Neural cell (in vitro differentiated cells): ENCODE measurements around the gene HECW1. TPM values are rescaled to one million over a fixed set of nuclear protein-coding genes. Genes with fewer than 3 reads are reported as not detected.

ENCODE experiments used
- H2AFZ ChIP-seq: fragments of 200-600, 300-800 bp; sonication (generic), shearing (Covaris generic); 2 replicates; pipeline ENCODE4 v1.6.0; 2014; ENCODE audit warnings: low read depth, mild to moderate bottlenecking, antibody characterized with exemption, low read length, moderate library complexity
- H3F3A ChIP-seq: fragments of 200-600 bp; shearing (Covaris generic); 2 replicates; pipeline ENCODE4 v1.6.1; 2016; ENCODE audit warnings: mild to moderate bottlenecking, moderate library complexity, mixed read lengths, antibody characterized with exemption, low read length; ENCODE audit not compliant: insufficient read depth, poor library complexity, severe bottlenecking
- H3K27ac ChIP-seq: fragments of 200-600, 300-800 bp; sonication (generic), shearing (Covaris generic); 2 replicates; pipeline ENCODE4 v1.5.1; 2014; ENCODE audit warnings: mild to moderate bottlenecking, low read length, moderate library complexity
- H3K27me3 ChIP-seq: fragments of 300-800, 200-600 bp; sonication (generic), shearing (Covaris generic); 2 replicates; pipeline ENCODE4 v1.6.0; 2014; ENCODE audit warnings: mild to moderate bottlenecking, low read depth, low read length, moderate library complexity; ENCODE audit not compliant: insufficient read depth
- H3K36me3 ChIP-seq: fragments of 300-800, 200-600 bp; sonication (generic), shearing (Covaris generic); 2 replicates; pipeline ENCODE4 v1.5.1; 2014; ENCODE audit warnings: mild to moderate bottlenecking, antibody characterized with exemption, low read length, moderate library complexity; ENCODE audit not compliant: insufficient read depth
- H3K4me2 ChIP-seq: fragments of 300-800, 200-600 bp; sonication (generic), shearing (Covaris generic); 2 replicates; pipeline ENCODE4 v1.6.0; 2014; ENCODE audit warnings: mild to moderate bottlenecking, low read length
- H3K4me3 ChIP-seq: fragments of 300-800, 200-600 bp; sonication (generic), shearing (Covaris generic); 2 replicates; pipeline ENCODE4 v1.5.1; 2014; ENCODE audit warnings: mild to moderate bottlenecking, low read length, moderate library complexity
- H3K79me2 ChIP-seq: fragments of 200-600 bp; shearing (Covaris generic); replicated peaks from 2 replicates; pipeline ENCODE4 v1.6.0; 2014; ENCODE audit warnings: mild to moderate bottlenecking, low read length, moderate library complexity; ENCODE audit not compliant: insufficient read depth
- H3K9ac ChIP-seq: fragments of 300-800, 200-600 bp; sonication (generic), shearing (Covaris generic); 2 replicates; pipeline ENCODE4 v1.6.1; 2016; ENCODE audit warnings: mild to moderate bottlenecking, low read length, mixed read lengths
- H3K9me2 ChIP-seq: fragments of 200-600 bp; shearing (Covaris generic); 2 replicates; pipeline ENCODE4 v1.6.1; 2016; ENCODE audit warnings: mild to moderate bottlenecking, low read length, mixed read lengths; ENCODE audit not compliant: insufficient read depth
- H3K9me3 ChIP-seq: fragments of 200-600, 300-800 bp; sonication (generic), shearing (Covaris generic); 2 replicates; pipeline ENCODE4 v1.6.1; 2016; ENCODE audit warnings: mild to moderate bottlenecking, mixed run types, low read length, moderate library complexity, mixed read lengths
- H4K20me1 ChIP-seq: fragments of 200-600 bp; shearing (Covaris generic); 2 replicates; pipeline ENCODE4 v1.6.1; 2016; ENCODE audit warnings: mild to moderate bottlenecking, mixed run types; ENCODE audit not compliant: insufficient read depth
- CTCF ChIP-seq: fragments of 450-650 bp; IDR thresholded peaks from 2 replicates; pipeline ENCODE4 v1.5.1; 2014; ENCODE audit warnings: antibody characterized with exemption, mild to moderate bottlenecking, moderate library complexity; ENCODE audit not compliant: poor library complexity, severe bottlenecking
- EP300 ChIP-seq: fragments of 450-650 bp; conservative IDR thresholded peaks from 2 replicates; pipeline ENCODE4 v1.6.1; 2014; ENCODE audit warnings: antibody characterized with exemption, mild to moderate bottlenecking, moderate library complexity; ENCODE audit not compliant: poor library complexity, severe bottlenecking
- EZH2 ChIP-seq: fragments of 200-600, 300-800 bp; shearing (Covaris generic), sonication (generic); IDR thresholded peaks from 2 replicates; pipeline ENCODE4 v1.6.1; 2014; ENCODE audit warnings: antibody characterized with exemption, low read length, borderline replicate concordance, mild to moderate bottlenecking; ENCODE audit not compliant: insufficient read depth, poor library complexity, severe bottlenecking
- MXI1 ChIP-seq: fragments of 450-650 bp; conservative IDR thresholded peaks from 2 replicates; pipeline ENCODE4 v1.6.1; 2014; ENCODE audit warnings: antibody characterized with exemption, mild to moderate bottlenecking; ENCODE audit not compliant: poor library complexity, severe bottlenecking
- POLR2AphosphoS5 ChIP-seq: IDR thresholded peaks from 2 replicates; pipeline ENCODE4 v1.6.1; 2012
- RAD21 ChIP-seq: fragments of 450-650 bp; conservative IDR thresholded peaks from 2 replicates; pipeline ENCODE4 v1.6.1; 2014; ENCODE audit warnings: antibody characterized with exemption, mild to moderate bottlenecking, moderate library complexity
- REST ChIP-seq: IDR thresholded peaks from 2 replicates; pipeline ENCODE4 v1.6.1; 2012; ENCODE audit warnings: borderline replicate concordance
- SMC3 ChIP-seq: fragments of 450-650 bp; conservative IDR thresholded peaks from 2 replicates; pipeline ENCODE4 v1.6.1; 2014; ENCODE audit warnings: antibody characterized with exemption, mild to moderate bottlenecking, moderate library complexity; ENCODE audit not compliant: poor library complexity
- TAF1 ChIP-seq: IDR thresholded peaks from 2 replicates; pipeline ENCODE4 v1.6.1; 2012; ENCODE audit warnings: low read depth
- polyA plus RNA-seq: library from polyadenylated mRNA; depleted of rRNA; stranded (reverse); fragments of >200 nt; gene quantifications from 2 replicates; pipeline ENCODE4 v1.2.3, GENCODE V29; 2014

Gene HECW1
- polyA plus RNA-seq, 1 donor from 2014 or later: 13.8 TPM

GRCh38 chr7:43317075-43317474 is 204.6 kb downstream of the HECW1 start:
- H3K9ac ChIP-seq: no peak overlapping the region
- H3F3A ChIP-seq: no peaks in the 10 kb centered on the region
- H3K9me2 ChIP-seq: no peaks in the 10 kb centered on the region
- H3K9me3 ChIP-seq: no peaks in the 10 kb centered on the region
- TF ChIP-seq RAD21 (no peak), EP300 (no peak), POLR2AphosphoS5 (no peak), REST (no peak), SMC3 (no peak), MXI1 (no peak), TAF1 (no peak), EZH2 (no peak), CTCF (no peak)
- no peaks in the 10 kb centered on the region for H4K20me1 ChIP-seq
- H3K36me3 ChIP-seq: peaks cover 3% of the 10 kb centered on the region
- no peak overlapping the region for H2AFZ ChIP-seq
- no peaks in the 10 kb centered on the region for H3K27me3 ChIP-seq
- H3K4me3 ChIP-seq: no peak overlapping the region
- no peak overlapping the region for H3K27ac ChIP-seq
- H3K4me2 ChIP-seq: no peak overlapping the region
- no peaks in the 10 kb centered on the region for H3K79me2 ChIP-seq

GRCh38 chr7:43318188-43318770 is 205.8 kb downstream of the HECW1 start:
- no peaks in the 10 kb centered on the region for H3K9me3 ChIP-seq
- H2AFZ ChIP-seq: no peak overlapping the region
- H4K20me1 ChIP-seq: no peaks in the 10 kb centered on the region
- no peaks in the 10 kb centered on the region for H3K79me2 ChIP-seq
- H3K9me2 ChIP-seq: no peaks in the 10 kb centered on the region
- H3K36me3 ChIP-seq: peaks cover 3% of the 10 kb centered on the region
- no peaks in the 10 kb centered on the region for H3K27me3 ChIP-seq
- H3K27ac ChIP-seq: no peak overlapping the region
- H3K4me3 ChIP-seq: no peak overlapping the region
- no peak overlapping the region for H3K9ac ChIP-seq
- no peak for TF ChIP-seq SMC3
- no peak for TF ChIP-seq CTCF
- no peak for TF ChIP-seq TAF1
- TF ChIP-seq REST: no peak
- TF ChIP-seq MXI1: no peak
- no peaks in the 10 kb centered on the region for H3F3A ChIP-seq
- H3K4me2 ChIP-seq: no peak overlapping the region
